ENCODE results near the gene ATP10A. TPM values are rescaled to one million over a fixed set of nuclear protein-coding genes. Genes with fewer than 3 reads are reported as not detected.

ATP10A gene
- total and polyA plus RNA-seq, 9 of the 15 experiments (the other 6 are each of a cell fraction or from before 2014, with no cell fraction given), result 0.09 TPM; not detected in 8

- TF ChIP-seq TAF7 (tag; IDR thresholded peaks at IDR 0.05), result no peak
- no peak for TF ChIP-seq PRDM10 (IDR thresholded peaks at IDR 0.05; ENCODE audit: partially characterized antibody)
- no peak for TF ChIP-seq YBX1 (IDR thresholded peaks at IDR 0.05)
- TF ChIP-seq CTBP1 (IDR thresholded peaks at IDR 0.05; ENCODE audit: borderline replicate concordance), result no peak
- TF ChIP-seq BRD4 (IDR thresholded peaks at IDR 0.05), result no peak
- TF ChIP-seq ZNF197 (CRISPR knock-in tag; IDR thresholded peaks at IDR 0.05; ENCODE audit: low read depth), result no peak
- TF ChIP-seq RUNX1 (IDR thresholded peaks at IDR 0.05; ENCODE audit: low read depth), result no peak
Measured at GRCh38 chr15:25689592-25689991, 173.5 kb downstream of the ATP10A start (continued).

GRCh38 chr15:25688166-25688565 is 175.0 kb downstream of the ATP10A start:
- no peaks in the 10 kb centered on the region for H4K20me1 ChIP-seq (replicated peaks; ENCODE audit: control insufficient read depth, insufficient read depth, low read length)
- H3K4me2 ChIP-seq (ENCODE audit: insufficient read depth, low read length), result no peak overlapping the region
- no peak for DNase-seq (ENCODE audit: extremely low read depth in 1 of 4, low spot score in 3 of 4)
- no peak overlapping the region for H3K9ac ChIP-seq (ENCODE audit: insufficient read depth in 1 of 2, low read depth in 2 of 2, low read length in 2 of 2)
- ATAC-seq, result no peak
- H3K9me1 ChIP-seq (ENCODE audit: control insufficient read depth, insufficient read depth, low read length), result no peaks in the 10 kb centered on the region
- in situ Hi-C loops (cut with MboI) (no loop called here), intact Hi-C loops (cut with micrococcal nuclease) (no loop called here)
- H3K9me3 ChIP-seq (replicated peaks; ENCODE audit: control insufficient read depth, insufficient read depth, low read depth, low read length), result no peaks in the 10 kb centered on the region
- no peak for FAIRE-seq
- H3K36me3 ChIP-seq (ENCODE audit: control insufficient read depth, insufficient read depth, low read length), result no peaks in the 10 kb centered on the region
- POLR2A ChIA-PET, result no interaction called here
- BruUV-seq (replicated peaks), result no TSS peak
- no peaks in the 10 kb centered on the region for H3K79me2 ChIP-seq (ENCODE audit: control insufficient read depth, insufficient read depth, low read length)
- 1% methylated on average over 9 of the region's 9 CpGs for WGBS (ENCODE audit: insufficient coverage, low coverage, missing lambda C conversion rate)
- no peaks in the 10 kb centered on the region for H3K4me1 ChIP-seq (replicated peaks in 1 of 2; ENCODE audit: control insufficient read depth in 2 of 2, insufficient read depth in 2 of 2, low read length in 2 of 2)
- H3K4me3 ChIP-seq, result no peak overlapping the region
- H3K27ac ChIP-seq (ENCODE audit: extremely low read depth, low read depth, low read length), result no peak overlapping the region
- H2AFZ ChIP-seq (ENCODE audit: low read depth, low read length), result no peak overlapping the region
- CTCF ChIA-PET (ENCODE audit: low intra/inter-chr PET ratio), result no interaction called here
- H3K27me3 ChIP-seq (ENCODE audit: control insufficient read depth in 2 of 2, insufficient read depth in 2 of 2, low read length in 2 of 2), result peaks cover 2 to 30% of the 10 kb centered on the region in 2 experiments; a peak in 2 of 5 replicates
- no peak for TF ChIP-seq ZNF277 (CRISPR knock-in tag; IDR thresholded peaks at IDR 0.05; ENCODE audit: borderline replicate concordance)
- TF ChIP-seq KDM4B (IDR thresholded peaks at IDR 0.05; ENCODE audit: borderline replicate concordance in 2 of 2, low read depth in 1 of 2), result no peak
- no peak for TF ChIP-seq PML (IDR thresholded peaks at IDR 0.05; ENCODE audit: low read length)
- TF ChIP-seq FOXA3 (CRISPR knock-in tag; conservative IDR thresholded peaks at IDR 0.05 in 1 of 2, IDR thresholded peaks at IDR 0.05 in 1 of 2), result no peak
- no peak for TF ChIP-seq HDAC2 (IDR thresholded peaks at IDR 0.05)
- no peak for TF ChIP-seq NEUROD1 (IDR thresholded peaks at IDR 0.05; ENCODE audit: borderline replicate concordance, low read depth, low read length, partially characterized antibody)
- TF ChIP-seq KAT7 (CRISPR knock-in tag; IDR thresholded peaks at IDR 0.05; ENCODE audit: borderline replicate concordance), result no peak
- TF ChIP-seq CTCFL (IDR thresholded peaks at IDR 0.05; ENCODE audit: borderline replicate concordance, insufficient read depth, low read depth, low read length, poor library complexity, severe bottlenecking), result no peak
- TF ChIP-seq RFX1 (IDR thresholded peaks at IDR 0.05), result no peak
